HT1080 (cell line): ENCODE data around the gene ADD2. TPM values are rescaled to one million over a fixed set of nuclear protein-coding genes. Genes with fewer than 3 reads are reported as not detected.
A peak's percentile ranks its signal among the peaks of the same experiment; 100 is the strongest.
"Not testable (repeated sequence)": the region's sequence is repeated elsewhere in the genome, so short reads cannot be mapped to it uniquely, and the experiment has no call there.

ENCODE experiments used
- DNase-seq: peaks from one replicate; pipeline ENCODE4 v3.0.0-alpha.2; 2015; ENCODE audit warnings: low read depth
- polyA plus RNA-seq, 2 experiments: library from polyadenylated mRNA; depleted of rRNA; stranded (reverse); fragments of >200 nt; gene quantifications; 2 replicates each; pipeline ENCODE4 v1.2.3, GENCODE V29; 2015
- total RNA-seq: library from RNA; depleted of rRNA; stranded (reverse); fragments of >200 nt; shearing (Covaris generic); gene quantifications from 2 replicates; pipeline ENCODE4 v1.2.3, GENCODE V29; 2014; rRNA removed

Gene ADD2, protein sequence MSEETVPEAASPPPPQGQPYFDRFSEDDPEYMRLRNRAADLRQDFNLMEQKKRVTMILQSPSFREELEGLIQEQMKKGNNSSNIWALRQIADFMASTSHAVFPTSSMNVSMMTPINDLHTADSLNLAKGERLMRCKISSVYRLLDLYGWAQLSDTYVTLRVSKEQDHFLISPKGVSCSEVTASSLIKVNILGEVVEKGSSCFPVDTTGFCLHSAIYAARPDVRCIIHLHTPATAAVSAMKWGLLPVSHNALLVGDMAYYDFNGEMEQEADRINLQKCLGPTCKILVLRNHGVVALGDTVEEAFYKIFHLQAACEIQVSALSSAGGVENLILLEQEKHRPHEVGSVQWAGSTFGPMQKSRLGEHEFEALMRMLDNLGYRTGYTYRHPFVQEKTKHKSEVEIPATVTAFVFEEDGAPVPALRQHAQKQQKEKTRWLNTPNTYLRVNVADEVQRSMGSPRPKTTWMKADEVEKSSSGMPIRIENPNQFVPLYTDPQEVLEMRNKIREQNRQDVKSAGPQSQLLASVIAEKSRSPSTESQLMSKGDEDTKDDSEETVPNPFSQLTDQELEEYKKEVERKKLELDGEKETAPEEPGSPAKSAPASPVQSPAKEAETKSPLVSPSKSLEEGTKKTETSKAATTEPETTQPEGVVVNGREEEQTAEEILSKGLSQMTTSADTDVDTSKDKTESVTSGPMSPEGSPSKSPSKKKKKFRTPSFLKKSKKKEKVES
- total RNA-seq: 39.3 and 79.9 TPM in 2 replicates
- 35.3 and 35.4 TPM in 2 replicates for polyA plus RNA-seq (2015; cell fraction: cytosol; rRNA removed)
- 33.9 and 34.4 TPM in 2 replicates for polyA plus RNA-seq (2015; cell fraction: nucleus; rRNA removed)

DNA sequence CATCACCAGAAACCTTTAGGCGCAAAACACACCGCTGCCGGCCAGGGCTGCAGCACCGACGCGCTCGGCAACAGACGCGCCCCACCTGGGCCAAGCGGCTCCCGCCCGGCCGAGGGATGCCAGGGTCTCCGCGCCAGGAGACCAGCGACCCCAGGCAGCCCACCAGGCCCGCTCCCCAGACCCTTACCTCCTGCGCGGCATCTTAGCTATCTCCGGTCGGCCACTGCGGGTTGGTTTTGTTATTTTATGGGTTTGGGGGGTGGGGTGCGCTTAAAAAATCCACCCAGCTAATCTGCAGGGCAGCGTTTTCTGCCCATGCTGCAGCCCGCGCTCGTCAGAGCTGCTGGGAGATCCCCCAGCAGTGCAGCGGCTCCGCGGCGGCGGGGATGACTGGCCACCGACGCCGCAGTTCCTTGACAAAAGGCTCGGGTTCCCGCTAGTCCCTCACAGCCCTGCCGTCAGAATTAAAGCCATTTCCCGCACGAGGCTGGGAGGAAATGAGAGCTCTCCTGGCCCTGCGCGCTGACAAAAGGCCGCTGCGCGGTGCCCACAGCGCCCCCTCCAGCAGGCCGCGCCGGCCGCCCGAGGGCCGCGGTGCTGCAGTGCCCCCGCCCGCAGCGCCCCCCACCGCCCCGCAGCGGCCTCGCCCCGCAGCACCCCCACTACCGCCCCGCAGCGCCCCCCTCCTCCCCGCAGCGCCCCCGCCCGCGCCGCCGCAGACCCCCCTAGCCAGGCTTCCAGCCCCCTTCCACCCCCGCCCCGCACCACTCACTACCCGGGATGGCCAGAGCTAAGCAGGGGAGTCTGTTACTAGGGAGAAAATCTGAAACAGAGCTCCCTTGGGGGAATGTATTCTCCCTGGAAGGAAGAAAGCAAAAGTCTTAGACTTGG, at the start of gene ADD2:
Gene ADD2 (minus strand): TSS at position 502 of the 891 bp plus-strand sequence. CDS start 61,792 bp downstream, outside the sequence.
- DNase-seq: peak; percentile 69

DNA sequence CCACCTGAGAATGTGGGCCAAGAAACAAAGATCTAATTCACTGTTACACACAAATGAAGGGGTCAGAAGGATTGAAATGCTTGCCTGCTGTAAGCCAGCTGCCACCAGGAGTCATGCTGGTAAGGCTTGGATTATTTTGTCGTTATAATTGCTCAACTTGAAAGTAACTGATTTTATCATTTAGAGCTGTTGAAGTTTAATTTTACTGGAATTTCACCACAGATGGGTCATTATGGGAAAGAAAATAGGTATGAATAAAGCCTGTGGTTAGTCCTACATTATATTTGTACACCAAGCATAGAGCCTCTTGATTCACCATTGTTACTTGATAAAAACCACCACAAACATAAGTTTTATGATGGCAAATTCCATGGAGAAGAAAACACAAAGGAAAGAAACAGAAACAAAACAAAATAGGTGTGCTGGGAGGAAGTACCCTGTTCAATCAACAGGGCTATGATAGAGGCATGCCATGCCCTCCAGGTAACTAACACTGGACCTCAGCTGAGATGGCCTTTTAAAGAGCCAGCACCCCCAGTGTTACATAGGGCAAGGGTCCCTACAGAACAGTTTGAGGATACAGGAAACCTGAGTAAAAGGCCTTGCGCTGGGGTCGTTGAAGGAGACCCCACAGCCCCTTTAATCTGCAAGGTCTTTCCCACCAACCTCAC, 49.4 kb upstream of the ADD2 start:
- DNase-seq: no peak

DNA sequence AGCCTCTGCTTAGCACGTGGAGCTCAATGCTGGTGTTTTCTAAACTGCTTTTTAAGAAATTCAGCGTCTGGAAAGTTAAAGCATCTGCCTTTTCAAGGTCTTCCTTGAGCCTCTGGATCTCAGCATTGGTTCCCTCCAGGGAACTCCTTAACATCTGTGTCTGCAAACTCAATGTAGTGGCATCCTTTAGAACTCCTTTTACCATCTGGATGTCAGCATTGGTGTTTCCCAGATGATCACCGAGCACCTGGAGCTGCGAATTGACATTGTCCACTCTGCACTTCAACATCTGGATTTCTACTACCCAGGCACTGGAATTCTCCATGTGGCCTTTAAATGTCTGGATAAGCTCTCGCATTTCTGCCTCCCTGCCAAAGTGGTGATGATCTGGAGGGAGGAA, 48.7 kb upstream of the ADD2 start:
- no peak for DNase-seq

DNA sequence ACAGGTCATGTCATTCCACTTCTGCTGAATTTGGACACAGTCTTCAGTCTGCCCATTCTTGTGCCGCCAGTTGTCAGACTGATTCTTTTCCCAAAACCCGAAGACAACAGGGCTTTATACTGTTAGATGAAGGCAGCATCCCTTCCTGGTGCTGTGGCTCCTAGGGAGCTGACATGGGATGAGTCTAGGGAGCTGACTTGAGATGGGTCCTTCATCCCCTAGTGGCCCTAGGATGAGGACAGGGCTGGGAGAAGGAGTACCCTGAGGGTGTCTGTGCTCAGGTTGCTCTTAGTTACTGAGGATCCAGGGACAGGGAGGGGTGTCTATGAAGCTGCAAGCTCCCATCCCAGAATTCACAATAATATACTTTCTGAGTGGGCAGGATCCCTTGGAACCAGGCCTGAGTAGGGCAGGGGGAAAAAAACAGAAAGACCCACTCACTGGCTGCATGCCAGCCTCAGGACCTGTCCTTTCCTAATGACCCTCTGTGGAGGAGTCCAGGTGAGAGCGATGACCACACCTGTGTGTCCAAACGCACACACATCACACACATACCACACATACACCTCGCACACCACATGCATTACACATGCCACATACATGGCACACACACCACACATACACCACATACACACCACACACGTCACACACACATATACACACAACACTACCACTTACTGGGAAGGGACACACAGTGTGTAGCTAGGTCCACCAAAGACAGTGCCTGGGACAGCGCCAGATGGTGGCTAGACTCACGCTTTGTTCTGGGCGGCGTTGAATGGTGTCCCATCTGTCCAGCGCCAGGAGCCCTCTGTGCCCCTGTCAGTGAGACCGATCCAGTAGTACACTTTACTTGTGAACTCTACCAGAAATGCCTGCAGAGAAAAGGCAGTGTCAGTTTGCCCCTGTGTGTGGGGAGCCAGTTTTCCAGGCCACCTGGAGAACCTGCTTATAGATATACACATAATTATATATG, 41.3 kb upstream of the ADD2 start:
- no peak for DNase-seq

DNA sequence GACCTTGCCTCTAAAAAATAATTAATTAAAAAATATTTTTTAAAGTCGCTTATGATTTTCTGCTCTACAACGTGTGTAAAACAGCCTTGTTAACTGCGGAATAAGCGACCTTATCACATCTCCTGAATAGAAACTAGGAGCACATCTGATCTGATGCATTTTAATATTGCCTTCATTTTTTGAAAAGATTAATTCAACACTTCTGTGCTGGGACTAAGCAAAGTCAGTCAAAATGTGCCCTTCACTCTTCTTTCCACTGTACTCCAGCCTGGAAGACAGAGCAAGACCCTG, 39.8 kb upstream of the ADD2 start:
- no peak for DNase-seq

DNA sequence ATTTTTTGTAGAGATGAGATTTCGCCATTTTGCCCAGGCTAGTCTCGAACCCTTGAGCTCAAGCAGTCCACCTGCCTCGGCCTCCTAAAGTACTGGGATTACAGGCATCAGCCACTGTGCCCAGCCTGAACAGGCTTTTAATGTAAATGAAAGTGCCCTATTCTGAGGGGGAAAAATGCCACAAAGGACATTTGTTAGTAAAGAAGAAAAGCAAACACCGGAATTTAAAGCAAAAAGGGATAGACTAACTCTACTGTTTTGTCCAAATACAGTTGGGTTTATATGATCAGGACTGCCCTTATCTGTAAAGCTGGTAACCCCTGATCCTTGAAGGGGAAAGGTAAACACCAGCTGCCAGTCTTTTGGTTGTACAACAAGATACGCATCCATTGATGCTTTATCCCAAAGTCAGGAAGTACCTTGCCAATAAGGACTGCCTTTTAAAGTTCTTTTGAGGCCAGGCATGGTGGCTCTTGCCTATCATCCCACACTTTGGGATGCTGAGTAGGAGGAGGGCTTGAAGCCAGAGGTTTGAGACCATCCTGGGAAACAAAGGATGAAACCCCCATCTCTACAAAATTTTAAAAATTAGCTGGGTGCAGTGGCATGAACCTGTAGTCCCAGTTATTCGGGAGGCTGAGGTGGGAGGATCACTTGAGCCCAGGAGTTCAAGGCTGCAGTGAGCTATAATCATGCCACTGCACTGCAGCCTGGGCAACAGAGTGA, 39.3 kb upstream of the ADD2 start:
- no peak for DNase-seq

DNA sequence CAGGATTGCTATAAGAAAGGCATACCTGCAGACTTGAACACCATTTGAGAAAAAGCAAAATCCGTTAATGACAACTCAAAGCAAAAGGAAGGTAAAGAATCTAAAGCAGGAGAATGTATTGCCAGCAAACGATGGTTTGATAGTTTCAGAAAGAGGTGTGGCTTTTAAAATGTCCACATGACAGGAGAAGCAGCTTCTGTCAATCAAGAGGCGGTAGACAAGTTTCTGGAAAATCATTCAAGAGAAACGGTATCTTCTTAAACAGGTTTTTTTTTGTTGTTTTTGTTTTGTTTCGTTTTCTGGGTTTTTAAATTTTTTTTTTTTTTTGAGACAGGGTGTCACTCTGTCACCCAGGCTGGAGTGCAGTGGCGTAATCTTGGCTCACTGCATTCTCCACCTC, 38.6 kb upstream of the ADD2 start:
- DNase-seq: no peak

DNA sequence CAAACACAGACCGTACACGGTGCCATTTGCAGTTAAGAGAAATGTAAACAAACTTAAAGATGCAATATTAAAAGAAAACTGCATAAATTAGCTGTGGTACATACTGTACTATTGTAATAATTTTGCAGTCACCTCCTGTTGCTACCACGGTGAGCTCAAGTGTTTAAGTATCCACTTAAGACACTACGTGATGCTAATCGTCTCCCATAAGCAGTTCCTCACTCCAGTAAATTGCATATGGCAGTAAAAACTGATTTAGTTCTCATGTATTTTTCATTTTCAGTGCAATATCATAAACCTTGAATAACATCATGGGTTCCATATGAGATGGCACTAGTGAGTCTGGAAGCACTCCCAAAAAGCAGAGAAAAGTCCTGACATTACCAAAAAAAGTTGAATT, 38.0 kb upstream of the ADD2 start:
- no peak for DNase-seq

DNA sequence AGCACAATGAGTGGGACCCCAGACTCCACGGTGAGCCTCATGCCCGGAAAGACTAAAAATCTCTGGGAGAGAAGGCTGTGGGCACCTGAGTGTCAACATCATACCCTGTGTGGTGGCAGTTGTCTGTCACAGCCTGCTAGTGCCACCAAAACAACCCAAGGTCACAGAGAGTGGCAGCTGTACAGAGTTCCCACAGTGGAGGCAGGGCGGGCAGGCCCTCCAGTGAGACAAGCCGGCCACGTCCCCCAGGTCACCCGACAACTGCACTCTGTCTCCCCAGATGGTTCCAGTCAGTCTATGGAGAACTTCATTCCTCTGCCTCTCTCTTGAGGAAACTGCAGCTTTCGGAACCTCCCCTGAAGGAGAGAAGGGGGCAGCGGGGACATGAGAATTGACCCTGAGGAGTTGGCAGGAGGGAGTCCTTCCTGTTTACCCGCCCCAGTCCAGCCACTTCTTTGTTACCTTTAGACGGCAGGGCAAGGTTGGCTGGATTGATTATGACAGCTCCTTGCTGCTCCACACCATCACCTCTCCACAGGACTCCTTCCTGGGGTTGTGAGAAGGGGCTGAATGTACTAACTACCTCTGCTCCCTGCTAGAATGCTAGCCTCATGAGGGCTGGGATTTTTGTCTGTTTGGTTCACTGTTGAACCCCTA, 33.7 kb upstream of the ADD2 start:
- no peak for DNase-seq

DNA sequence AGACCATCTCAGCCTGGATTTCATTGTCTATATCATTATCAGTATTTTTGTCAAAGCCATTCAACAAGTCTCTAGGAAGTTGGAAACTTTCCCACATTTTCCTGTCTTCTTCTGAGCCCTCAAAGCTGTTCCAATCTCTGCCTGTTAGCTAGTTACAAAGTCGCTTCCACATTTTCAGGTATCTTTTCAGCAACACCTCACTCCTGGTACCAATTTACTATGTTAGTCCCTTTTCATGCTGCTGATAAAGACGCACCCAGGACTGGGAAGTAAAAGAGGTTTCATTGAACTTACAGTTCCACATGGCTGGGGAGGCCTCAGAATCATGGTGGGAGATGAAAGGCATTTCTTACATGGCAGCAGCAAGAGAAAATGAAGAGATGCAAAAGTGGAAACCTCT, 31.7 kb upstream of the ADD2 start:
- DNase-seq: no peak

DNA sequence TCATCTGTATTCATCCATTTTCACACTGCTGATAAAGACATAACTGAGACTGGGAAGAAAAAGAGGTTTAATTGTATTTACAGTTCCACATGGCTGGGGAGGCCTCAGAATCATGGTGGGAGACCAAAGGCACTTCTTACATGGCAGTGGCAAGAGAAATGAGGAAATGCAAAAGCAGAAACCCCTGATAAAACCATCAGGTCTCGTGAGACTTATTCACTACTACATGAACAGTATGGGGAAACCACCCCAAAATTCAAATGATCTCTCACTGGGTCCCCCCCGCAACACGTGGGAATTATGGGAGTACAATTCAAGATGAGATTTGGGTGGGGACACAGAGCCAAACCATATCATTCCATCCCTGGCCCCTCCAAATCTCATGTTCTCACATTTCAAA, 30.0 kb upstream of the ADD2 start:
- DNase-seq: not testable (repeated sequence)

DNA sequence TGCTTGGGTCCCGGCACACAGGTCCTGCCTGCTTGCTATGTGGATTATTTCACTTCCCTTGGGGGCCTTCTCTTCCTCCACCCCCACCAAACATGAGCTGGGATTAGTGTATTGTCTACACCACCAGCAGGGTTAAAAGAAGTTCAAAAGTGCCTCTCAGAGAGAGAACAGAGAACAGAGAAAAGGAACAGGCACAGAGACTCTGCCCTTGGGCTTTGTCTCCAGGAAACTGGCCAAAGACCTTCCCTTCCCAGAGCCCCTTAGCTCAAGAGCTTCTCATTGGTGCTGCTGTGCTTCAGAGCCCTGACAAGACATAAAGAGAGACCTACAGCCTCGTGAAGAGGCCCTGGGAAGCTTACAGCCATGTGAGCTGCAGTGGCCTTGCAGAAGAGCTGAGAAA, 29.5 kb upstream of the ADD2 start:
- no peak for DNase-seq

DNA sequence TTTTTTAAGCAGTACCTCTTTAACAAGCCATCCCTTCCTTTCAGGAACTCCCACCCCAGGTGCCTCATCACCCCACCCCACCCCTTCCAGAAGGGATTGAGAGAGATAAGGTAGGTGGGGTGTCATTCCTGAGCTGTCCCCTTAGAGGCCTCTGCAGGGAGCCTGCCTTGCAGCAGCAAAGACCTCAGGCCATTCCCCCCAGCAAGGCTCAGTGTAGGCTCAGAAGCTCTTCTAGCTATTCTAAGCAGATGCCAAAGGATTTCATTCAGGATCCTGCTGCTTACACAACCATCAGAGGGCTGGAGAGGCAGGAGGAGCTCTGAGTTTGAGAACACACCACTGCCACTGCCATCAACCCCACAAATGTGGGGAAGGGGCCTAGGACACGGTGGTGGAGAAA, 28.3 kb upstream of the ADD2 start:
- DNase-seq: no peak

DNA sequence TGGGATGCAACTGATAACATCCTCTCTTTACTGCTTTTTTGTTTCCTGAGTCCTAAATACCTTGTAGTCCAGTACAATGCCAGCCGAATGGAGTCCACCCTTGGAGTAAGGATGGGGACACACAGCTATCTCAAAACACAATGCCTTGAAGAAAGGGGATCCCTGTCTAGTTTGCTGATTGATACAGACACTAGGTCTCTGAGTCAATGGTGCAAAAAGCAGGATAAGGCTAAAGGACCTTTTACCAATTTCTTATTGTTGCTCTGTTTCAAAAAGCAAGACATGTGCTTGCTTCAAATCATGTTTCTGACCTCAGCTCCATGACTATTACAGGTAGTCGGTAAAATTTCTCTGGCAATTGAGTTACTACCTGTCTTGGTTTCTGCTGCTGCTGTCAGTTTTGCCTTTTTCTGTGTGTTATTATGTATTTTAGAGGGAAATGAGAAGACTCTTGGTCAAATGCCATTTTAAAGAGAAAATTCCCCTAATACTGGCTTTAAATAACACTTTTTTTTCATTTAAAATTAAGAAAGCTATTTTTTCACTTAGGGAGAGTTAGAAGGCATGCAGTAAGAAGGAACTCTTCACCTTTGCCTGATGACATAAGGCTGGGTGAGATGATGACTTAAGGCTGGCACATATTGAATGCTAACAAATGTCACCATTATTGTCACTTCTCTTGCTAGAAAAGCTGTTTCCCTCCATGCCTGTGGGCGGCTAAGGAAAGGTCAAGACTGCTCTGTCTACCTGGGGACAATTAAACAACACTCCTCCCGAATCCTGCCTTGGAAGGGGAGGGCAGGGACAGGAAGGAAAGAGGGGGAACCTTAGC, 27.4 kb upstream of the ADD2 start:
- DNase-seq: no peak

DNA sequence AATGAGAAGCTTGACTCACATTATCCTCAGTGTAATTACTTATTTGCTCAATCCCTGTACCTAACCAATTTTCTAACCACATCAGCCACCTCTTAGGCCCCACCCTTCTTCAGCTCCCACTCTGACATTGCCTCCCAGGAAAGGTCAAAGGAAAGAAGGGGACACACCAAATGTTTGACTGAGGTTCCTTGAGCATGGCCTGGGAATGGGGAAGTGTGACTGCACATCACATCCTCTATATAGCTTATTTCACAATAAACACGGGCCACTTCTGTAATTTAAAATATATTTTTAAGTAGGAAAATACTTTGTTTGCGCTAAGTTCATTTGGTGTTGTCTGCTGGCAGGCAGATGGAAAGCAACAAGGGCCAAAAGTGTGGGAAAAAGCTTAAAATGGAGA, 25.4 kb upstream of the ADD2 start:
- DNase-seq: no peak

DNA sequence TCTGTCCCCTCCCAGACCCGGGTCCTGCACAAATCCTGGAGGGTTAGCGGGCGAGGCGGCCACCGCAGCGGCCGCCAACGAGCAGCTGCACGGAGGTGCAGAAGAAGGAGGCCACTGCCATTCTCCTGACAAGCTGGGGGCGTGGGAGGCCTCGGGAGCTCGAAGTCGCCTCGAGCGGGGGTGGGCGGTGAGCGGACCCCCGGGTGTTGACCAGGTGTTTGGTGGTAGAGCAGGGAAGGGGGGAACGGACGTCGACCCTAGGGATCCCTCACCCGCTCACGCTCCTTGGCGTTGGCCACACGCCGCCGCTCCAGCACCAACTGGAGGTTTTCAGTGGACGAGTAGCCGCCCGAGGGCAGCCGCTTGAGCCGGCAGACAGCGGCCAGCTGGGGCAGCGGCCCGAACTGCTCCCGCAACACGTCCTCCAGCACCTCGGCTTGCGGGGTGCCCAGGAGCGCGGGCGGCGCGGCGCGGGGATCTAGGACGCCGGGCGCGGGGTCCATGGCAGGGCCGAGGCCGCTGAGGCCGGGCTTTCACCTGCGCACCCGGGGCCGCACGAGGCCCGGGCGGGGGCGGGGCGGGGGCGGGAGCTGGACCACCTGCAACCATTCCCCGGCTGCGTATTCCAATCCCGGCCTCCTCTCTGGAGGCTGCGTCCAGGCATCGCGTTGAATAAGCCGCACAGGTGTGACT, 22.3 kb upstream of the ADD2 start, which contains the start of gene FIGLA:
Gene FIGLA (minus strand): TSS at position 508 of the 693 bp plus-strand sequence. CDS start 5 bp downstream, at position 503.
- DNase-seq: no peak
